Neural cell (in vitro differentiated cells): ENCODE data around the gene HELLS. TPM values are rescaled to one million over a fixed set of nuclear protein-coding genes. Genes with fewer than 3 reads are reported as not detected.
"Not testable (repeated sequence)": the region's sequence is repeated elsewhere in the genome, so short reads cannot be mapped to it uniquely, and the experiment has no call there.

Experiments
- H2AFZ ChIP-seq: fragments of 200-600, 300-800 bp; sonication (generic), shearing (Covaris generic); 2 replicates; pipeline ENCODE4 v1.6.0; 2014; ENCODE audit warnings: low read depth, mild to moderate bottlenecking, antibody characterized with exemption, low read length, moderate library complexity
- H3F3A ChIP-seq: fragments of 200-600 bp; shearing (Covaris generic); 2 replicates; pipeline ENCODE4 v1.6.1; 2016; ENCODE audit warnings: mild to moderate bottlenecking, moderate library complexity, mixed read lengths, antibody characterized with exemption, low read length; ENCODE audit not compliant: insufficient read depth, poor library complexity, severe bottlenecking
- H3K27ac ChIP-seq: fragments of 200-600, 300-800 bp; sonication (generic), shearing (Covaris generic); 2 replicates; pipeline ENCODE4 v1.5.1; 2014; ENCODE audit warnings: mild to moderate bottlenecking, low read length, moderate library complexity
- H3K27me3 ChIP-seq: fragments of 300-800, 200-600 bp; sonication (generic), shearing (Covaris generic); 2 replicates; pipeline ENCODE4 v1.6.0; 2014; ENCODE audit warnings: mild to moderate bottlenecking, low read depth, low read length, moderate library complexity; ENCODE audit not compliant: insufficient read depth
- H3K36me3 ChIP-seq: fragments of 300-800, 200-600 bp; sonication (generic), shearing (Covaris generic); 2 replicates; pipeline ENCODE4 v1.5.1; 2014; ENCODE audit warnings: mild to moderate bottlenecking, antibody characterized with exemption, low read length, moderate library complexity; ENCODE audit not compliant: insufficient read depth
- H3K4me2 ChIP-seq: fragments of 300-800, 200-600 bp; sonication (generic), shearing (Covaris generic); 2 replicates; pipeline ENCODE4 v1.6.0; 2014; ENCODE audit warnings: mild to moderate bottlenecking, low read length
- H3K4me3 ChIP-seq: fragments of 300-800, 200-600 bp; sonication (generic), shearing (Covaris generic); 2 replicates; pipeline ENCODE4 v1.5.1; 2014; ENCODE audit warnings: mild to moderate bottlenecking, low read length, moderate library complexity
- H3K79me2 ChIP-seq: fragments of 200-600 bp; shearing (Covaris generic); replicated peaks from 2 replicates; pipeline ENCODE4 v1.6.0; 2014; ENCODE audit warnings: mild to moderate bottlenecking, low read length, moderate library complexity; ENCODE audit not compliant: insufficient read depth
- H3K9ac ChIP-seq: fragments of 300-800, 200-600 bp; sonication (generic), shearing (Covaris generic); 2 replicates; pipeline ENCODE4 v1.6.1; 2016; ENCODE audit warnings: mild to moderate bottlenecking, low read length, mixed read lengths
- H3K9me2 ChIP-seq: fragments of 200-600 bp; shearing (Covaris generic); 2 replicates; pipeline ENCODE4 v1.6.1; 2016; ENCODE audit warnings: mild to moderate bottlenecking, low read length, mixed read lengths; ENCODE audit not compliant: insufficient read depth
- H3K9me3 ChIP-seq: fragments of 200-600, 300-800 bp; sonication (generic), shearing (Covaris generic); 2 replicates; pipeline ENCODE4 v1.6.1; 2016; ENCODE audit warnings: mild to moderate bottlenecking, mixed run types, low read length, moderate library complexity, mixed read lengths
- H4K20me1 ChIP-seq: fragments of 200-600 bp; shearing (Covaris generic); 2 replicates; pipeline ENCODE4 v1.6.1; 2016; ENCODE audit warnings: mild to moderate bottlenecking, mixed run types; ENCODE audit not compliant: insufficient read depth
- EP300 ChIP-seq: fragments of 450-650 bp; conservative IDR thresholded peaks from 2 replicates; pipeline ENCODE4 v1.6.1; 2014; ENCODE audit warnings: antibody characterized with exemption, mild to moderate bottlenecking, moderate library complexity; ENCODE audit not compliant: poor library complexity, severe bottlenecking
- EZH2 ChIP-seq: fragments of 200-600, 300-800 bp; shearing (Covaris generic), sonication (generic); IDR thresholded peaks from 2 replicates; pipeline ENCODE4 v1.6.1; 2014; ENCODE audit warnings: antibody characterized with exemption, low read length, borderline replicate concordance, mild to moderate bottlenecking; ENCODE audit not compliant: insufficient read depth, poor library complexity, severe bottlenecking
- MXI1 ChIP-seq: fragments of 450-650 bp; conservative IDR thresholded peaks from 2 replicates; pipeline ENCODE4 v1.6.1; 2014; ENCODE audit warnings: antibody characterized with exemption, mild to moderate bottlenecking; ENCODE audit not compliant: poor library complexity, severe bottlenecking
- POLR2AphosphoS5 ChIP-seq: IDR thresholded peaks from 2 replicates; pipeline ENCODE4 v1.6.1; 2012
- RAD21 ChIP-seq: fragments of 450-650 bp; conservative IDR thresholded peaks from 2 replicates; pipeline ENCODE4 v1.6.1; 2014; ENCODE audit warnings: antibody characterized with exemption, mild to moderate bottlenecking, moderate library complexity
- SMC3 ChIP-seq: fragments of 450-650 bp; conservative IDR thresholded peaks from 2 replicates; pipeline ENCODE4 v1.6.1; 2014; ENCODE audit warnings: antibody characterized with exemption, mild to moderate bottlenecking, moderate library complexity; ENCODE audit not compliant: poor library complexity
- TAF1 ChIP-seq: IDR thresholded peaks from 2 replicates; pipeline ENCODE4 v1.6.1; 2012; ENCODE audit warnings: low read depth
- polyA plus RNA-seq: library from polyadenylated mRNA; depleted of rRNA; stranded (reverse); fragments of >200 nt; gene quantifications from 2 replicates; pipeline ENCODE4 v1.2.3, GENCODE V29; 2014
- TF ChIP-seq, protein P1 (sequence below): IDR thresholded peaks from 2 replicates; pipeline ENCODE4 v1.6.1; 2012; ENCODE audit warnings: borderline replicate concordance
- TF ChIP-seq, protein P2 (sequence below): fragments of 450-650 bp; IDR thresholded peaks from 2 replicates; pipeline ENCODE4 v1.5.1; 2014; ENCODE audit warnings: antibody characterized with exemption, mild to moderate bottlenecking, moderate library complexity; ENCODE audit not compliant: poor library complexity, severe bottlenecking

HELLS gene
- polyA plus RNA-seq, 1 donor from 2014 or later, result 12.3 TPM

GRCh38 chr10:94631077-94631875 lies 85.7 kb downstream of the HELLS start:
- TF ChIP-seq TAF1 (no peak), POLR2AphosphoS5 (no peak), MXI1 (no peak), RAD21 (no peak), SMC3 (no peak), EP300 (no peak), EZH2 (no peak)
- TF ChIP-seq, protein P1, sequence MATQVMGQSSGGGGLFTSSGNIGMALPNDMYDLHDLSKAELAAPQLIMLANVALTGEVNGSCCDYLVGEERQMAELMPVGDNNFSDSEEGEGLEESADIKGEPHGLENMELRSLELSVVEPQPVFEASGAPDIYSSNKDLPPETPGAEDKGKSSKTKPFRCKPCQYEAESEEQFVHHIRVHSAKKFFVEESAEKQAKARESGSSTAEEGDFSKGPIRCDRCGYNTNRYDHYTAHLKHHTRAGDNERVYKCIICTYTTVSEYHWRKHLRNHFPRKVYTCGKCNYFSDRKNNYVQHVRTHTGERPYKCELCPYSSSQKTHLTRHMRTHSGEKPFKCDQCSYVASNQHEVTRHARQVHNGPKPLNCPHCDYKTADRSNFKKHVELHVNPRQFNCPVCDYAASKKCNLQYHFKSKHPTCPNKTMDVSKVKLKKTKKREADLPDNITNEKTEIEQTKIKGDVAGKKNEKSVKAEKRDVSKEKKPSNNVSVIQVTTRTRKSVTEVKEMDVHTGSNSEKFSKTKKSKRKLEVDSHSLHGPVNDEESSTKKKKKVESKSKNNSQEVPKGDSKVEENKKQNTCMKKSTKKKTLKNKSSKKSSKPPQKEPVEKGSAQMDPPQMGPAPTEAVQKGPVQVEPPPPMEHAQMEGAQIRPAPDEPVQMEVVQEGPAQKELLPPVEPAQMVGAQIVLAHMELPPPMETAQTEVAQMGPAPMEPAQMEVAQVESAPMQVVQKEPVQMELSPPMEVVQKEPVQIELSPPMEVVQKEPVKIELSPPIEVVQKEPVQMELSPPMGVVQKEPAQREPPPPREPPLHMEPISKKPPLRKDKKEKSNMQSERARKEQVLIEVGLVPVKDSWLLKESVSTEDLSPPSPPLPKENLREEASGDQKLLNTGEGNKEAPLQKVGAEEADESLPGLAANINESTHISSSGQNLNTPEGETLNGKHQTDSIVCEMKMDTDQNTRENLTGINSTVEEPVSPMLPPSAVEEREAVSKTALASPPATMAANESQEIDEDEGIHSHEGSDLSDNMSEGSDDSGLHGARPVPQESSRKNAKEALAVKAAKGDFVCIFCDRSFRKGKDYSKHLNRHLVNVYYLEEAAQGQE, result no peak
- TF ChIP-seq, protein P2, sequence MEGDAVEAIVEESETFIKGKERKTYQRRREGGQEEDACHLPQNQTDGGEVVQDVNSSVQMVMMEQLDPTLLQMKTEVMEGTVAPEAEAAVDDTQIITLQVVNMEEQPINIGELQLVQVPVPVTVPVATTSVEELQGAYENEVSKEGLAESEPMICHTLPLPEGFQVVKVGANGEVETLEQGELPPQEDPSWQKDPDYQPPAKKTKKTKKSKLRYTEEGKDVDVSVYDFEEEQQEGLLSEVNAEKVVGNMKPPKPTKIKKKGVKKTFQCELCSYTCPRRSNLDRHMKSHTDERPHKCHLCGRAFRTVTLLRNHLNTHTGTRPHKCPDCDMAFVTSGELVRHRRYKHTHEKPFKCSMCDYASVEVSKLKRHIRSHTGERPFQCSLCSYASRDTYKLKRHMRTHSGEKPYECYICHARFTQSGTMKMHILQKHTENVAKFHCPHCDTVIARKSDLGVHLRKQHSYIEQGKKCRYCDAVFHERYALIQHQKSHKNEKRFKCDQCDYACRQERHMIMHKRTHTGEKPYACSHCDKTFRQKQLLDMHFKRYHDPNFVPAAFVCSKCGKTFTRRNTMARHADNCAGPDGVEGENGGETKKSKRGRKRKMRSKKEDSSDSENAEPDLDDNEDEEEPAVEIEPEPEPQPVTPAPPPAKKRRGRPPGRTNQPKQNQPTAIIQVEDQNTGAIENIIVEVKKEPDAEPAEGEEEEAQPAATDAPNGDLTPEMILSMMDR, result no peak
- Histone ChIP-seq H3K79me2 (no peaks in the 10 kb centered on the region), H3K4me3 (no peak overlapping the region), H3K27me3 (no peaks in the 10 kb centered on the region), H3K9me2 (no peaks in the 10 kb centered on the region), H3K27ac (no peak overlapping the region), H4K20me1 (no peaks in the 10 kb centered on the region), H3K9ac (no peak overlapping the region), H3K36me3 (no peaks in the 10 kb centered on the region), H2AFZ (no peak overlapping the region), H3F3A (no peaks in the 10 kb centered on the region), H3K4me2 (no peak overlapping the region), H3K9me3 (no peaks in the 10 kb centered on the region)

DNA sequence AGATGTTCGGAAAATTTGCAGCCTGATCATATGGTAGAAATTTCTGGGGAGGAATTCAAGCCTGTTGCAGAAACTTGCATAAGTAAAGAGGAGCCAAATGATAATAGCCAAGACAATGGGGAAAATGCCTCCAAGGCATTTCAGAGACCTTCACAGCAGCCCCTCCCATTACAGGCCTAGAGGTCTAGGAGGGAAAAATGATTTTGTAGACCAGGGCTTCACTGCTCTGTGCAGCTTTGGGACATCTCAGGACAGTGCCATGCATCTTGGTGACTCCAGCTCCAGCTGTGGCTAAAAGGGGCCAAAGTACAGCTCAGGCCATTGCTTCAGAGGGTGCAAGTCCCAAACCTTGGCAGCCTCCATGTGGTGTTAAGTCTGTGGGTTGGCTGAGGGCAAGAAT lies 87.4 kb downstream of the HELLS start:
- no peak overlapping the region for H3K27ac ChIP-seq
- H3K4me2 ChIP-seq, result no peak overlapping the region
- H3K79me2 ChIP-seq, result no peaks in the 10 kb centered on the region
- H3K36me3 ChIP-seq, result no peaks in the 10 kb centered on the region
- no peak overlapping the region for H3K4me3 ChIP-seq
- no peak overlapping the region for H3K9ac ChIP-seq
- no peaks in the 10 kb centered on the region for H3K9me2 ChIP-seq
- no peak for TF ChIP-seq POLR2AphosphoS5
- H2AFZ ChIP-seq, result no peak overlapping the region
- no peaks in the 10 kb centered on the region for H3F3A ChIP-seq
- no peaks in the 10 kb centered on the region for H4K20me1 ChIP-seq
- H3K27me3 ChIP-seq, result no peaks in the 10 kb centered on the region
- H3K9me3 ChIP-seq, result no peaks in the 10 kb centered on the region

GRCh38 chr10:94638097-94638496 lies 92.5 kb downstream of the HELLS start:
- H3K9me2 ChIP-seq, H3K36me3 ChIP-seq, H4K20me1 ChIP-seq, H3K4me3 ChIP-seq, H3K4me2 ChIP-seq, H3K79me2 ChIP-seq, H3K9ac ChIP-seq, H3K27ac ChIP-seq, H3F3A ChIP-seq, H3K27me3 ChIP-seq, H2AFZ ChIP-seq, H3K9me3 ChIP-seq: not testable (repeated sequence)
